ENCODE data around the gene THSD7A. TPM values are rescaled to one million over a fixed set of nuclear protein-coding genes. Genes with fewer than 3 reads are reported as not detected.

The THSD7A gene
- total RNA-seq, 1 experiment from 2014 or later: 0.64 TPM

GRCh38 chr7:11748884-11749283 is 83.1 kb downstream of the THSD7A start:
- Histone ChIP-seq H3K4me1 (ENCODE audit: insufficient read depth, low read length, poor library complexity, severe bottlenecking) (no peaks in the 10 kb centered on the region), H3K27ac (ENCODE audit: low read depth, low read length, poor library complexity, severe bottlenecking) (no peak overlapping the region), H3K4me3 (ENCODE audit: low read depth, low read length, poor library complexity, severe bottlenecking) (no peak overlapping the region), H3K27me3 (replicated peaks; ENCODE audit: insufficient read depth, low read depth, low read length, poor library complexity) (no peaks in the 10 kb centered on the region), H3K36me3 (ENCODE audit: insufficient read depth, low read length, poor library complexity, severe bottlenecking) (no peaks in the 10 kb centered on the region), H3K9me3 (ENCODE audit: low read depth, low read length, poor library complexity, severe bottlenecking) (no peaks in the 10 kb centered on the region)
- BruUV-seq (replicated peaks): no TSS peak
- TF ChIP-seq, protein P1, sequence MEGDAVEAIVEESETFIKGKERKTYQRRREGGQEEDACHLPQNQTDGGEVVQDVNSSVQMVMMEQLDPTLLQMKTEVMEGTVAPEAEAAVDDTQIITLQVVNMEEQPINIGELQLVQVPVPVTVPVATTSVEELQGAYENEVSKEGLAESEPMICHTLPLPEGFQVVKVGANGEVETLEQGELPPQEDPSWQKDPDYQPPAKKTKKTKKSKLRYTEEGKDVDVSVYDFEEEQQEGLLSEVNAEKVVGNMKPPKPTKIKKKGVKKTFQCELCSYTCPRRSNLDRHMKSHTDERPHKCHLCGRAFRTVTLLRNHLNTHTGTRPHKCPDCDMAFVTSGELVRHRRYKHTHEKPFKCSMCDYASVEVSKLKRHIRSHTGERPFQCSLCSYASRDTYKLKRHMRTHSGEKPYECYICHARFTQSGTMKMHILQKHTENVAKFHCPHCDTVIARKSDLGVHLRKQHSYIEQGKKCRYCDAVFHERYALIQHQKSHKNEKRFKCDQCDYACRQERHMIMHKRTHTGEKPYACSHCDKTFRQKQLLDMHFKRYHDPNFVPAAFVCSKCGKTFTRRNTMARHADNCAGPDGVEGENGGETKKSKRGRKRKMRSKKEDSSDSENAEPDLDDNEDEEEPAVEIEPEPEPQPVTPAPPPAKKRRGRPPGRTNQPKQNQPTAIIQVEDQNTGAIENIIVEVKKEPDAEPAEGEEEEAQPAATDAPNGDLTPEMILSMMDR (conservative IDR thresholded peaks at IDR 0.05; ENCODE audit: low read depth, low read length): peak; percentile 30; the same call in 1 of the 2 replicates
- TF ChIP-seq EZH2 (IDR thresholded peaks at IDR 0.05; ENCODE audit: borderline replicate concordance, low read depth, low read length, poor library complexity, severe bottlenecking): no peak
- intact Hi-C loops (cut with micrococcal nuclease; ENCODE audit: unreplicated experiment): loop anchor here (10.0 kb wide), 1 partner anchor 314 kb away; no protein-coding TSS in a partner anchor
- POLR2A ChIA-PET (ENCODE audit: low non-redundant PET): no interaction called here
- CTCF ChIA-PET: no interaction called here
- peak; percentile 31 for DNase-seq (ENCODE audit: low spot score)

GRCh38 chr7:11747715-11748485 is 84.1 kb downstream of the THSD7A start:
- Histone ChIP-seq H3K27ac (ENCODE audit: low read depth, low read length, poor library complexity, severe bottlenecking) (no peak overlapping the region), H3K27me3 (replicated peaks; ENCODE audit: insufficient read depth, low read depth, low read length, poor library complexity) (no peaks in the 10 kb centered on the region), H3K9me3 (ENCODE audit: low read depth, low read length, poor library complexity, severe bottlenecking) (no peaks in the 10 kb centered on the region), H3K4me1 (ENCODE audit: insufficient read depth, low read length, poor library complexity, severe bottlenecking) (peaks cover 4% of the 10 kb centered on the region), H3K4me3 (ENCODE audit: low read depth, low read length, poor library complexity, severe bottlenecking) (no peak overlapping the region), H3K36me3 (ENCODE audit: insufficient read depth, low read length, poor library complexity, severe bottlenecking) (no peaks in the 10 kb centered on the region)
- TF ChIP-seq EZH2 (IDR thresholded peaks at IDR 0.05; ENCODE audit: borderline replicate concordance, low read depth, low read length, poor library complexity, severe bottlenecking): no peak
- TF ChIP-seq, protein P1 (conservative IDR thresholded peaks at IDR 0.05; ENCODE audit: low read depth, low read length): no peak
- no peak for DNase-seq (ENCODE audit: low spot score)
- intact Hi-C loops (cut with micrococcal nuclease; ENCODE audit: unreplicated experiment): loop anchor here (10.0 kb wide), 1 partner anchor 313 kb away; no protein-coding TSS in a partner anchor
- ChIA-PET CTCF (no interaction called here), POLR2A (ENCODE audit: low non-redundant PET) (no interaction called here)
- BruUV-seq (replicated peaks): no TSS peak

- Histone ChIP-seq H3K27me3 (replicated peaks; ENCODE audit: insufficient read depth, low read depth, low read length, poor library complexity) (no peaks in the 10 kb centered on the region), H3K36me3 (ENCODE audit: insufficient read depth, low read length, poor library complexity, severe bottlenecking) (no peaks in the 10 kb centered on the region), H3K9me3 (ENCODE audit: low read depth, low read length, poor library complexity, severe bottlenecking) (no peaks in the 10 kb centered on the region), H3K27ac (ENCODE audit: low read depth, low read length, poor library complexity, severe bottlenecking) (no peak overlapping the region), H3K4me1 (ENCODE audit: insufficient read depth, low read length, poor library complexity, severe bottlenecking) (peaks cover 14% of the 10 kb centered on the region), H3K4me3 (ENCODE audit: low read depth, low read length, poor library complexity, severe bottlenecking) (no peak overlapping the region)
- TF ChIP-seq EZH2 (IDR thresholded peaks at IDR 0.05; ENCODE audit: borderline replicate concordance, low read depth, low read length, poor library complexity, severe bottlenecking): no peak
- TF ChIP-seq, protein P1 (conservative IDR thresholded peaks at IDR 0.05; ENCODE audit: low read depth, low read length): no peak
- BruUV-seq (replicated peaks): no TSS peak
- DNase-seq (ENCODE audit: low spot score): no peak
- ChIA-PET POLR2A (ENCODE audit: low non-redundant PET) (no interaction called here), CTCF (no interaction called here)
- intact Hi-C loops (cut with micrococcal nuclease; ENCODE audit: unreplicated experiment): loop anchor here (10.0 kb wide), 1 partner anchor 312 kb away; no protein-coding TSS in a partner anchor
Measured at GRCh38 chr7:11746591-11746990, 85.4 kb downstream of the THSD7A start.
